Neural cell (in vitro differentiated cells): Measurements from ENCODE around the gene AHI1.

ENCODE experiments used
- EP300 ChIP-seq: fragments of 450-650 bp; conservative IDR thresholded peaks from 2 replicates; pipeline ENCODE4 v1.6.1; 2014; ENCODE audit warnings: antibody characterized with exemption, mild to moderate bottlenecking, moderate library complexity; ENCODE audit not compliant: poor library complexity, severe bottlenecking
- EZH2 ChIP-seq: fragments of 200-600, 300-800 bp; shearing (Covaris generic), sonication (generic); IDR thresholded peaks from 2 replicates; pipeline ENCODE4 v1.6.1; 2014; ENCODE audit warnings: antibody characterized with exemption, low read length, borderline replicate concordance, mild to moderate bottlenecking; ENCODE audit not compliant: insufficient read depth, poor library complexity, severe bottlenecking
- RAD21 ChIP-seq: fragments of 450-650 bp; conservative IDR thresholded peaks from 2 replicates; pipeline ENCODE4 v1.6.1; 2014; ENCODE audit warnings: antibody characterized with exemption, mild to moderate bottlenecking, moderate library complexity
- TF ChIP-seq, protein P1 (sequence below): fragments of 450-650 bp; IDR thresholded peaks from 2 replicates; pipeline ENCODE4 v1.5.1; 2014; ENCODE audit warnings: antibody characterized with exemption, mild to moderate bottlenecking, moderate library complexity; ENCODE audit not compliant: poor library complexity, severe bottlenecking

GRCh38 chr6:135522965-135523692, 25.6 kb upstream of the AHI1 start:
- TF ChIP-seq, protein P1, sequence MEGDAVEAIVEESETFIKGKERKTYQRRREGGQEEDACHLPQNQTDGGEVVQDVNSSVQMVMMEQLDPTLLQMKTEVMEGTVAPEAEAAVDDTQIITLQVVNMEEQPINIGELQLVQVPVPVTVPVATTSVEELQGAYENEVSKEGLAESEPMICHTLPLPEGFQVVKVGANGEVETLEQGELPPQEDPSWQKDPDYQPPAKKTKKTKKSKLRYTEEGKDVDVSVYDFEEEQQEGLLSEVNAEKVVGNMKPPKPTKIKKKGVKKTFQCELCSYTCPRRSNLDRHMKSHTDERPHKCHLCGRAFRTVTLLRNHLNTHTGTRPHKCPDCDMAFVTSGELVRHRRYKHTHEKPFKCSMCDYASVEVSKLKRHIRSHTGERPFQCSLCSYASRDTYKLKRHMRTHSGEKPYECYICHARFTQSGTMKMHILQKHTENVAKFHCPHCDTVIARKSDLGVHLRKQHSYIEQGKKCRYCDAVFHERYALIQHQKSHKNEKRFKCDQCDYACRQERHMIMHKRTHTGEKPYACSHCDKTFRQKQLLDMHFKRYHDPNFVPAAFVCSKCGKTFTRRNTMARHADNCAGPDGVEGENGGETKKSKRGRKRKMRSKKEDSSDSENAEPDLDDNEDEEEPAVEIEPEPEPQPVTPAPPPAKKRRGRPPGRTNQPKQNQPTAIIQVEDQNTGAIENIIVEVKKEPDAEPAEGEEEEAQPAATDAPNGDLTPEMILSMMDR: no peak
- TF ChIP-seq RAD21 (no peak), EP300 (no peak), EZH2 (no peak)
